HG02884 (cell line): ENCODE results near the gene ZNF33B.
"Not testable (repeated sequence)": the region's sequence is repeated elsewhere in the genome, so short reads cannot be mapped to it uniquely, and the experiment has no call there.

Source experiments
- ATAC-seq: cut with Tn5 transposase; IDR thresholded peaks from one replicate; pipeline ENCODE4 v1.9.1; 2021; ENCODE audit warnings: mild to moderate bottlenecking, moderate library complexity; ENCODE audit not compliant: unreplicated experiment

The ZNF33B gene

DNA sequence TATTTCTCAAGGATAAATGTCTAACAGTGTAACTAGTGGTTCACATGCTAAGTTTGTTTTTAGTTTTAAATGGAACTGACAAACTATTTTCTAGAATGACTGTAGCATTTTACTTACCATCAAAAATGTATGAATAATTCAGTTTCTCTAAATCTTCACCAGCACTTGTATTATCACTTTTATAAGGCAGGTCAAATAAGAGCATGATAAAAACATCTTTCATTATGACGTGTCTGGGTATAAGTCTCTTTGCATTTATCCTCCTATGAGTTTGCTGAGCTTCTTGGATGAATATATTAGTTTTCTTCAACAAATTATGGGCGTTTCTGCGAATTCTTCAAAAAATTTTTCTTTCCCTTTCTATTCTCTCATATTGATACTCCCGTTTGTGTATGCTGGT is 19.9 kb downstream of the ZNF33B start:
- ATAC-seq, result no peak

DNA sequence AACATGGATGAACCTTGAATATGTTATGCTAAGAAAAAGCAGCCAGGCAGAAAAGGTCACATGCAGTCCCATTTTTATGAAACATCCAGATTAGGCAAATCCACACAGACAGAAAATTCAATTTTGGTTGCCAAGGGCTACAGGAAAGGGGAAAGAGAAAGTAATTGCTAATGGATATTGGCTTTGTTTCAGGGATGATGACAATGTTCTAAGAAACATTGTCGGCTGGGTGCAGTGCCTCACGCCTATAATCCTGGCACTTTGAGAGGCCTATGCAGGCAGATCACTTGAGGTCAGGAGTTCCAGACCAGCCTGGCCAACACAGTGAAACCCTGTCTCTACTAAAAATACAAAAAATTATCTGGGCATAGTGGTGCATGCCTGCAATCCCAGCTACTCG is 23.0 kb downstream of the ZNF33B start:
- no peak for ATAC-seq

DNA sequence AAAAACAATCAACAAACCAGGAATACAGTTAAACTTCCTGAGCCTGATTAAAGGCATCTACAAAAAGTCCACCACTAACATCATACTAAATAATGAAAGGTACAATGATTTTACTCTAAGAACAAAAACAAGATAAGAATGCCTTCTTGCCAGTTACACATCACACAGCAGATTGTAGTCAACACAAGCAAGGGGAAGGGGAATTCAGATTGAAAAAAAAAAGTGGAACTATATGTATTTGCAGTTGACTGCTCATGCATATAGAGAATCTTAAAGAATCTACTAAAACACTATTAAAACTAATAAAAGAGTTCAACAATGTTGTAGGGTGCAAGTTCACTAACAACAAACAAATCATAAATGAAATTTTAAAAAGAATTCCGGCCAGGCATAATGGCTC is 28.5 kb downstream of the ZNF33B start:
- ATAC-seq, result no peak

DNA sequence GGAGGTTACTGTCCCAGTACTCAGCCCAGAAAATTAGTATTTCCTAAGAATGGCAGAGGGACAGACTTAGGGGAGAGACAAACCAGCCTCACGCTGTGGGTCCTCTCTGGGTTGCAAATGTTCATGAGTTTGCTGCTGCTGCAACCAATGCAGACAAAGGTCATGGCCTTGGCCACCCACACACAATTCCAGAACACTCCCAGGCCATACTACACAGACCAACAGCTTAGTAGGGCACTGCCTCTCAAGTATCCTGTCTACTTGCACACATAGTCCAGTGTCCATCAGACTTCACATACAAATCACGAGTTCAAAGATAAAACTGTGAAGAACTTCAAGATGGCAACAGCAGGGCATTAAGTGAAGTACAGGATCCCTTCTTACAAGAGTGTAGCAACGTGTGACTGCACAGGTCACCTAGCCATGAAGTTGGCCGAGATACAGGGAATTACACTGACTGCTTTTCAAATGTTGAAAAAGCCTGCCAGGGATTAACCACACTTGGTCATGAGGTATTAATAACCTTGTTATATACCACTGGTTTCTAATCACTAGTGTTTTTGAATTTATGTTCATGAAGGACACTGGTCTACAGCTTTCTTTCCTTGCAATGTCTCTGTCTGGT is 40.0 kb downstream of the ZNF33B start:
- no peak for ATAC-seq

DNA sequence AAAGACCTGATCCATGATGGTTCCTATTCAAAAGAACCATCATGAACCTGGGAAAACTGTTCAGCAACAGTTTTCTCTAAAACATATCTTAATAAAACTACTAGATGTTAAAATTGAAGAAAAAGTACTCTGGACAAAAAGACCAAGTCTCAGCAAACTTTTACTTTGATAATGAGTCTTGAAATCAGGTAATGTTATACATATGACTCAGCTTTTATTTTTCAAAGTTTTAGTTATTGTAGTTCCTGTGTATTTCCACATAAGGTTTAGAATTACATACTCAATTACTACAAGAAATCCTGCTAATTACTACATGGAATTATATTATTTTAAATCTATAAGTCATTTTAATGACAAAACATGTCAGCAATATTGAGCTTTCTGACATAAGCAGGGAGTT is 42.2 kb downstream of the ZNF33B start:
- ATAC-seq, result no peak

DNA sequence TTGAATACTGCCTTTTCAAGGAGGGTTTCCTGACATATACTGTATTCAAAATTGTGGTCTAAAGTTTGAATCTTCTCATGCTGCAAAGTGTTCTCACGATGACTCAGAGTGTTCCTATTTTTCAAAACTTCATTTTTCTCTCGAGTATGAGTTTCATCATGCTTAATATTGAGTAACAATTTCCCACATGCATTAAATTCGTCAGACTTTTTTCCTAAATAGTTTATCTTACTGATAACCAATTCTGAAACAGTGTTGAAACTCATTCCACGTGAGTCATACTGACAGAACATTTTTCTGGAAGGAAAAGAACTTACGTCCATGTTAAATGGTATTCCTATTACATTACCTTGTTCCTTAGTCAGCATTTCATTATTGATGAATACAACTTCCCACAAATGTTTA is 44.1 kb downstream of the ZNF33B start:
- ATAC-seq, result no peak

DNA sequence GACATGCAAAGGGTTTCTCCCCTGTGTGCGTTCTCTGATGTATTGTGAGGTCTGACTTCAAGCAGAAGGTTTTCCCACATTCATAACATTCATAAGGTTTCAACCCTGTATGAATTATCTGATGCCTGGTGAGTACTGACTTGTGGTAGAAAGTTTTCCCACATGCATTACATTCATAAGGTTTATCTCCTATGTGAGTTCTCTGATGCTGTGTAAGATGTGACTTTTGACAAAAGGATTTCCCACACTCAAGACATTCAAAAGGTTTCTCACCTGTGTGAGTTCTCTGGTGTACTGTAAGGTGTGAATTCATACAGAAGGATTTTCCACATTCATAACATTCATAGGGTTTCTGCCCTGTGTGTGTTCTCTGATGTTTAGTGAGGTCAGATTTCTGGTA is 45.1 kb downstream of the ZNF33B start:
- ATAC-seq, result no peak

DNA sequence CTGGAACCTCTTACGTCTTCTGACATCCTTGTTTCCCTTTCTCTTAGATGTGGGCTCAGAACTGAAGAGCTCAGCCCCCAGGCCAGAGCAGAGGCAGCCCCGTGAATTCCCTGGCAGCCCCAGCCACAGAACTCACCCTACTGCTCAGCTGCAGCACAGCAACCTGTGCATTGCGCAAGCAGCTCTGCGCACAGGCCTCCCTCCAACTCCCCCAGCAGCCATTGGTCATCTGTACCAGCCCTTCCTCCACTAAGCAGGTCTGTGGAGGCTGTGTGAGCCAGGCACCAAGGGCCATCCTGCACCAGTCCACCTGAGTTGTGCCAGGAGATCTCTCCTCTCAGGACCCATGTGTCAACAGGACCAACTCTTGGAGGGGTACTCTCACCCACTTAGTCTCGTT is 54.5 kb downstream of the ZNF33B start:
- no peak for ATAC-seq

DNA sequence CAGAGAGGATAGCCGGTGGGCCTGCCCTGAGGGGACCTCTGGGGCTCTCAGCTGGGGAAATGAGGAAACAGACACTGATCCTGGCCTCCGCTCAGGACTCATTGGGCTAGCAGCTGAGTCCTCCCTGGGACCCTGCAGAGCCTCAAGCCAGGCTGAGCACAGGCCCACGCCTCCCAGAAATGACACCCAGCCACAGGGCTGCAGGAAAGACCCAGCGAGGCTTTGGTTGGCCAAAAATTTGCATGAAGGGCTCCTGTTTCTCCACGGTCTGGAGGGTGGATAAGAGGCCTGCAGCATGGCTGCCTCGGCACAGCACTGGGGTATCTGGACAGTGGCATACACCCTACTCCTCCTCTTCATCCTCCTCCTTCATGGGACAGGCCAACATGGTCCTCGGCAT is 60.4 kb downstream of the ZNF33B start:
- peak; percentile 52 for ATAC-seq

DNA sequence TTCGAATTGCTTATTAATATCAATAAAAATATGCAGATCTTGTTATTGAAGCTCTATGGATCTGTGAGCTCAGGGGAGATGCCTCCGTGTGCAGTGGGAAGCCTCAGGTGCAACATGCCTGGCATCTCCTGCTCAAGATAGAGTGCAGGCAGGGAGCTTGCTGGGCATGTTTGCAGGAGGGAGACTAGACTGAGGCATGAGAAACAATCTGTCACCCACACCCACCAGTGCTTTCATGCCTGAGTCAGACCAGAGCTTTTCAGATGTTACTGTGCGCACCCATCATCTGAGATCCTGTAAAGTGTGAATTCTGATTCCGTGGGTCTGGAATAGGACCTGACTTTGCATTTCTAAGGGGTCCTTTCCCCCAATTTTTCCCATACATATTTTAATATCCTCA is 62.0 kb downstream of the ZNF33B start:
- no peak for ATAC-seq

DNA sequence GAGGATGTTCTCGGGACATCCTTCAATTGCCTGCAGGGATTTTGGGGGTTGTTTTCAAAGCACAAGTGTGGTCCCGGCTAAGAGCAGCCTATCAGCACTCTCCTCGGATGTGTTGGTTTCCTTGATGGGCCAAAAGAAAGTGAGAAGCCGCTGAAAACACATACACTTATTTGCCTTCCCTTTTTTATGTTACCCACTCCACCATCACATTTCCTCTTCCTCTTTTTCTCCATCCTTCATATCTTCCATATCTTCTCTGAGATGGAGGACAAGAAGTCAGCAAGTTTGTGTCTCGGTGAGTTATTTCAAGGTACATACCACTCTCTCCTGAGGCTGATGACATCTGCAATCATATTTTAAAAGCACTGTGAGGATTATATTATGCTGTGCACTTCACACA is 64.0 kb downstream of the ZNF33B start:
- no peak for ATAC-seq

DNA sequence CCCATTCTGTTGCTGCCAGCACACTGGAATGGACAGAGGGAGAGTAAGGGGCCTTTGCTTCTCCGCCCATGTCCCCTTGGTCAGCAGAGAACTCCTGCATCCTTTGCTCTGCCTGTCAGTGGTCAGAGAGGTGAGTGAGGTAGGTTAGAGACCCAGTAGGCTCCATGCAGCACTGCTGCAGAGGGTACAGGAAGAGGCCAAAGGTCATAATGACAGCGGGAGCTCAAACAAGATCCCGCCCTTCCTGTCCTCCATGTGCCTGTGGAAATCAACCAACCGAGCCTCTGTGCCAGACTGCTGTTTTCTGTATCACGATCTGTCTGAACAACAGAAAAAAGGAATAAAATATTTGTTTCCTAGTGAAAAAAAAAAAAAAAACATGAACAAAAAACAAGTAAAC is 81.4 kb downstream of the ZNF33B start:
- ATAC-seq, result no peak

DNA sequence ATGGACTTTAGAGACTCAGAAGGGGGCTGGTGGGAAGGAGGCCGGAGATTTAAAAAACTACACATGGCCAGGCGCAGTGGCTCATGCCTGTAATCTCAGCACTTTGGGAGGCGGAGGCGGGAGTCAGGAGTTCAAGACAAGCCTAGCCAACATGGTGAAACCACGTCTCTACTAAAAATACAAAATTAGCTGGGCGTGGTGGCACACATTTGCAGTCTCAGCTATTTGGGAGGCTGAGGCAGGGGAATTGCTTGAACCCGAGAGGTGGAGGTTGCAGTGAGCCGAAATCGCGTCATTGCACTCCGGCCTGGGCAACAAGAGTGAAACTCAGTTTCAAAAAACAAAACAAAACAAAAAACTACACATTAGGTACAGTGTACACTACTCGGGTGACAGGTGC is 84.8 kb downstream of the ZNF33B start:
- ATAC-seq, result not testable (repeated sequence)

DNA sequence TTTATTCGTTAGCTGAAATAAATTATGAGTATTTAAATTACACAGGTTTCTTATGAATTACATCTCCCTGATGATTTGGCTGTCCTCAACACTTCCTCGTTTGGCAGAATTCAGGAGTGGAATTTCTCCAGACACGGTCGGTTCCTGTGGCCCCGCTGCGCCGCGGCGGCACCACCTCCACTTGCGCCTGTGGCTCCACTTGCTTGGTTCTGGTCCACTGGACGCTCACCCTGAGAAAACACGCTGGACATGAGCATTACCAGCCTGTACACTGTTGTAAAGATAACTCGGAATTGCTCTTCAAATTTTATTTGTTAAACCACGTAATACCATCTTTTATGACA is 85.3 kb downstream of the ZNF33B start:
- ATAC-seq, result peak; percentile 23

DNA sequence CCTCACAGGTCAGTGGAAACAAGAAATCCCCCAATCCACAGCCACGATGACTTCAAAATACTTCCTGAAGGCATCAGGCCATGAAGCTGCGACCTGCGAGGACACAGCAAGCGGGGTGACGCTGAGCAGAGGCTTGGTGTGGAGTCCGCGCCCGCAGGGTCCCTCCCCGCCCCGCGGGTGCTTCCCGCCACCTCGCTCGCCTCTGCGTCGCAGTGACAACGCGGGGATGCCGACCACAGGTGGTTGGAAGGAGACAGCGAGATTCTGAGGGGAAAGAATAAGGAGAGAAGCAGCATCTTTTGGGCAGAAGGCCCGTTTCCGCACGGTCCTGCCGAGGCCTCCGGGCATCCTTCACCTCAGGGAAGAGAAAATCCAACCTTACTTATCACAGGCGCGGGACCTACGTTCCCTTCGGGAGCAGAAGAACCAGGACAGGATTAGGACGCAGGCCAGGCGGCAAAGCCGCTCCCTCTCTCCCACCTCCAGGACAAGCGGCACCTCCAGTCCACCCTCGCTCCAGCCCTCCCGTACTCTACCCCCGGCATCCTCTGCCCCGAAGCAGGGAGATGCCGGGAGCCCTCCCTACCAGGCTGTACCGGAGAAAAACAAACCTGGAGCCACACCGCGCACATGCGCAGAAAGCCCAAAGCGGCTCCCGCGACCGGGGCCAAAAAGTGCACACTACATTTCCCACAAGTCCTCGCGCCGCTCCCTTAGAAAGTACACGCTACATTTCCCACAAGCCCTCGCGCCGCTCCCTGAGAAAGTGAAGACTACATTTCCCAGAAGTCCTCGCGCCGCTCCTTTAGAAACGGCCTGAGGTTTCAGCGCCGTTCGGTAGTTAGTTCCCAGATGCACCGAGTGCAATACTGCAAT is 85.9 kb downstream of the ZNF33B start:
- peak; percentile 87 for ATAC-seq

DNA sequence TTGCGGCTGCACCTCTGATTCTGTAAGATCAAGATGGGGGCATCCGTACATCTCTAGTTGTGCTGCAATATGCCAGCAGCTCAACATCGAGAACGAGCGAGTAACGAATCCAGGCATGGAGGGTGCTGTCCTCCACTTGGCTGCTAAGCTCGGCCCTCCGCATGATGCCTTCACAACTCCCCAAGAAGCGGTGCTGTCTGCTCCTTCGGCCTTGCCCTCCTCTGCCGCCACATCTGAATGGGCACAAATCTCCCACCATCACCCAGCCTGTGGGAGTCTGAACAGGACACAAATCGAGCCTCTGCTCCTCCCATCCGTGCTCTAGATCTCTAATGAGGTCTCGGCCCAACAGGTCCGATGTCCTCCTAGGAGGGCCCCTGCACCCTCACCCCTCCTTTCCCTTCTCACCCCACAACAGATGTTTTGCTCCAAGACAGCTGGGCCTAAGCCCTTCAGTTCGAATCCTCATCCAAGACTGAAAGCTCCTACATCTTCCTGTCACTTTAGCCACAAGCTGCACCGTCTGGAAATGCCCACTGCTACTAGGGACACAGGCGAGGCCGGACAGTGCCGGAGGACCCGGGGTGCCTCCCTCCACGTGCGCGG is 86.7 kb downstream of the ZNF33B start:
- ATAC-seq, result no peak

DNA sequence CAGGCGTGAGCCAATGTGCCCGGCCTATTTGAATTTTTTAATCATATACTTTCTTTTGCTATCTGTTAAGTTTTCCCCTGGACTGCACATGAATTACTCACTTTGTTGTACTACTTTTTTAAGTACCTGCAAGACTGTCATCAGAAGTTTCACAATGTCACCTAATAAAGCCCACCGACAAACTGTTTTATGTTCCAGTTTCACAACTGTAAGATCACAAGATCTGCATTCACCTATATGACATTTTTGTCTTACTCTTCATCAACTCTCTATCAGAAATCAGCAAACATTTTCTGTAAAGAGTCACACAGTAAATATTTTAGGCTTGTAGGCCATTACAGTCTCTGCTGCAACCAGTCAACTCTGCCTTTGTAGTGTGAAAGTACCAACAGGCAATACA is 88.5 kb downstream of the ZNF33B start:
- no peak for ATAC-seq

DNA sequence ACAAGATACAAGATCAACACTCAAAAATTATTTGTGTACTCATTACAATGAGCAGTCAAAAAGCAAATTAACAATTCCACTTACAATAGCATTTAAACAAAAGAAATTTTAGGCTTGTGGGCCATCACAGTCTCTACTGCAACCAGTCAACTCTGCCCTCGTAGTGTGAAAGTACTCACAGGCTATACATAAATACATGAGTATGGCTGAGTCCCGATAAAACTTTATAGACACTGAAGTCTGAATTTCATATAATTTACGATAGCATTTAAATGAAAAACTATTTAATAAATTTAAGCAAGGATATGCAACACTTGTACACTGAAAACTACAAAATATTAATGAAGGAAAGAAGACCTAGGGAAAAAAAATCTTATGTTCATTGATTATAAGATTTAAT is 90.1 kb downstream of the ZNF33B start:
- ATAC-seq, result no peak

DNA sequence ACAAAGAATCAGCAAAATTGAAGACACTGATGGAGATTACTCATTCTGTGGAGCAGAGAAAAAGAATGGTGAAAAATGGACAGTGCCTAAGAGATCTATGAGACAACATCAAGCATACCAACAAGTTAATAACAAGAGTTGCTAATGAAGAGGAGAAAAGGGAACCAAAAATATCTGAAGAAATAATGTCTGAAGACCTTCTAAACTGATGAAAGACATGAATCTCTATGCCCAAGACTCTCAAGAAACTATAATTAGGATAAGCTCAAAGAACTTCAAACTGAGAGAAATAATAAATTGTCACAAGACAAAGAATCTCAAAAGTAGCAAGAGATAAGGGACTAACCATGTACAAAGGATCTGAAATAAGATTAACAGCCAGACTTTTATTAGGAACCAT is 93.4 kb downstream of the ZNF33B start:
- no peak for ATAC-seq

DNA sequence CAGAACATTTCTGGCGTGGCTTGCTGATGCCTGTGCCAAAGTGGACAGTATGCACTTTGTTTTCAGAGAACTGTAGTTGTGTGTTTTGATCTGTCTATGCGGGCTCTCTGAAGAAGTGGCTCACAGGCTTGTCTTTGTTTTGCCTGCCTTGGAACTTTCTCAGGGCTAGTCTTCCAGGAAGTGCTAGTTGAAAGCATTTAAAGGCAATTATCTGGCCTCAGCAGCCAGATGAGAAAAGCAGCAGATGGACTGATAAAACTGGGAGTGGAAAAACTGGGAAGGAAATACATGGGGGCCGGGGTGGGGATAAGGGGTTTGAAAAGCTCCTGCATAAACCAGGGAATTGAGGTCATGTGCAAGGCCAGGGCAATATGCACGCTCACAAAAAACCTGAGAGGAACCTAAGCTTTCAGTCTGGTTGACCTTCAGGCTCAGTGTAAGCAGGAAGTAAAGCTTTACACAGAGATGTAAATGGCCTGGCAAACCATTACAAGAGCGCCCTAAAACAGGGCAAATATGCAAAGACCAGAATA is 94.5 kb downstream of the ZNF33B start:
- ATAC-seq, result no peak
